Hepatocyte (in vitro differentiated cells): ENCODE measurements around the gene MCOLN3. TPM values are rescaled to one million over a fixed set of nuclear protein-coding genes. Genes with fewer than 3 reads are reported as not detected.
A peak's percentile ranks its signal among the peaks of the same experiment; 100 is the strongest.

Experiments used
- DNase-seq: peaks from one replicate; pipeline ENCODE4 v3.0.0-alpha.2; 2016; ENCODE audit warnings: low spot score
- H2AFZ ChIP-seq: fragments of 200-600 bp; sonication (generic); 2 replicates; pipeline ENCODE4 v1.6.0; 2016; ENCODE audit warnings: antibody characterized with exemption, mild to moderate bottlenecking
- H3K27ac ChIP-seq: fragments of 200-600 bp; sonication (generic); 2 replicates; pipeline ENCODE4 v1.5.1; 2016; ENCODE audit warnings: mild to moderate bottlenecking
- H3K27me3 ChIP-seq: fragments of 200-600 bp; sonication (generic); 2 replicates; pipeline ENCODE4 v1.6.1; 2016
- H3K36me3 ChIP-seq: fragments of 200-600 bp; sonication (generic); replicated peaks from 2 replicates; pipeline ENCODE4 v1.5.1; 2016; ENCODE audit warnings: low read depth; ENCODE audit not compliant: insufficient read depth
- H3K4me1 ChIP-seq: fragments of 200-600 bp; sonication (generic); 2 replicates; pipeline ENCODE4 v1.5.1; 2016; ENCODE audit warnings: mild to moderate bottlenecking, moderate library complexity; ENCODE audit not compliant: insufficient read depth
- H3K4me2 ChIP-seq: fragments of 200-600 bp; sonication (generic); 2 replicates; pipeline ENCODE4 v1.6.0; 2016
- H3K4me3 ChIP-seq: fragments of 200-600 bp; sonication (generic); 2 replicates; pipeline ENCODE4 v1.5.1; 2016; ENCODE audit warnings: mild to moderate bottlenecking
- H3K79me2 ChIP-seq: fragments of 200-600 bp; sonication (generic); 2 replicates; pipeline ENCODE4 v1.6.0; 2017; ENCODE audit warnings: mild to moderate bottlenecking
- H3K9me2 ChIP-seq: fragments of 200-600 bp; sonication (generic); replicated peaks from 2 replicates; pipeline ENCODE4 v1.6.0; 2017; ENCODE audit warnings: mild to moderate bottlenecking; ENCODE audit not compliant: insufficient read depth
- H3K9me3 ChIP-seq: fragments of 200-600 bp; sonication (generic); 2 replicates; pipeline ENCODE4 v1.5.1; 2016; ENCODE audit warnings: low read depth, mild to moderate bottlenecking
- H4K20me1 ChIP-seq: fragments of 200-600 bp; sonication (generic); 2 replicates; pipeline ENCODE4 v1.6.0; 2016; ENCODE audit warnings: mild to moderate bottlenecking; ENCODE audit not compliant: insufficient read depth, poor library complexity, severe bottlenecking
- EZH2 ChIP-seq: fragments of 200-600 bp; sonication (generic); IDR thresholded peaks from 2 replicates; pipeline ENCODE4 v1.6.1; 2016; ENCODE audit warnings: antibody characterized with exemption, mild to moderate bottlenecking, borderline replicate concordance
- EZH2phosphoT487 ChIP-seq: fragments of 200-600 bp; sonication (generic); IDR thresholded peaks from one replicate; pipeline ENCODE4 v1.6.1; 2018; ENCODE audit warnings: antibody characterized with exemption, mild to moderate bottlenecking, low read depth, moderate library complexity; ENCODE audit not compliant: unreplicated experiment, severe bottlenecking
- WGBS: methylation state at CpG from one replicate; pipeline ENCODE4 v1.1.6; 2016; ENCODE audit warnings: low lambda C conversion rate; ENCODE audit errors: missing lambda C conversion rate; 5-methylcytosine and 5-hydroxymethylcytosine counted together
- polyA plus RNA-seq: library from polyadenylated mRNA; unstranded; fragments of >200 nt; fragmentation: Nextera tagmentation; extraction: Ambion mirVana; gene quantifications from 2 replicates; pipeline ENCODE4 v1.2.1, GENCODE V29; 2016
- total RNA-seq: library from RNA; depleted of rRNA; stranded (reverse); fragments of >200 nt; gene quantifications from 2 replicates; pipeline ENCODE4 v1.2.3, GENCODE V29; 2014
- TF ChIP-seq, protein P1 (sequence below): fragments of 200-600 bp; sonication (generic); IDR thresholded peaks from 2 replicates; pipeline ENCODE4 v1.5.1; 2016; ENCODE audit warnings: antibody characterized with exemption, mild to moderate bottlenecking; ENCODE audit not compliant: poor library complexity

MCOLN3 gene
- total and polyA plus RNA-seq, 2 experiments from 2014 or later: 13.9 to 16.4 TPM

DNA sequence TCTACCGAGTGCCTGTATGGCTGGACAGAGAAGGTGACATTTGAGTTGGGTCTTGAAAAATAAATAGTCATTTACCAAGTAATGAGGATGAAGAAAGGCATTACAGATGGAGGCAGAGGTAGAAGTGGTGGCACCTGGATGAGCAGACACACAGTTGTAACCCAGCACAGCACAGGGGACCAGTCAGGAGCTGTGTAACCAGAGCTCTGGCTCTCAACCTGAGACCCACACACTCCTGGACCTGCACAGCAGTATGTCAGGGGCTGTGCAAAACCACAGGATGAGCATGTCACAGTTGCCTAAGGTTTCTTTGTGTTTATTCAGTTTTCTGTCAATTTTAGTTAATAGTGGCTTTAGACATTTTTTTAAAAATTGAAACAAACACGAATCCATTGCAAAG, 11.3 kb upstream of the MCOLN3 start:
- TF ChIP-seq EZH2phosphoT487 (no peak), EZH2 (no peak)
- TF ChIP-seq, protein P1, sequence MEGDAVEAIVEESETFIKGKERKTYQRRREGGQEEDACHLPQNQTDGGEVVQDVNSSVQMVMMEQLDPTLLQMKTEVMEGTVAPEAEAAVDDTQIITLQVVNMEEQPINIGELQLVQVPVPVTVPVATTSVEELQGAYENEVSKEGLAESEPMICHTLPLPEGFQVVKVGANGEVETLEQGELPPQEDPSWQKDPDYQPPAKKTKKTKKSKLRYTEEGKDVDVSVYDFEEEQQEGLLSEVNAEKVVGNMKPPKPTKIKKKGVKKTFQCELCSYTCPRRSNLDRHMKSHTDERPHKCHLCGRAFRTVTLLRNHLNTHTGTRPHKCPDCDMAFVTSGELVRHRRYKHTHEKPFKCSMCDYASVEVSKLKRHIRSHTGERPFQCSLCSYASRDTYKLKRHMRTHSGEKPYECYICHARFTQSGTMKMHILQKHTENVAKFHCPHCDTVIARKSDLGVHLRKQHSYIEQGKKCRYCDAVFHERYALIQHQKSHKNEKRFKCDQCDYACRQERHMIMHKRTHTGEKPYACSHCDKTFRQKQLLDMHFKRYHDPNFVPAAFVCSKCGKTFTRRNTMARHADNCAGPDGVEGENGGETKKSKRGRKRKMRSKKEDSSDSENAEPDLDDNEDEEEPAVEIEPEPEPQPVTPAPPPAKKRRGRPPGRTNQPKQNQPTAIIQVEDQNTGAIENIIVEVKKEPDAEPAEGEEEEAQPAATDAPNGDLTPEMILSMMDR: no peak
- Histone ChIP-seq H3K27me3 (no peaks in the 10 kb centered on the region), H3K4me2 (no peak overlapping the region), H3K9me2 (no peaks in the 10 kb centered on the region), H4K20me1 (no peaks in the 10 kb centered on the region), H3K4me3 (no peak overlapping the region), H3K79me2 (no peaks in the 10 kb centered on the region), H3K27ac (no peak overlapping the region), H3K9me3 (no peaks in the 10 kb centered on the region), H2AFZ (no peak overlapping the region), H3K36me3 (no peaks in the 10 kb centered on the region), H3K4me1 (no peaks in the 10 kb centered on the region)
- no peak for DNase-seq
- WGBS: 92% methylated on average over 2 of the region's 2 CpGs

DNA sequence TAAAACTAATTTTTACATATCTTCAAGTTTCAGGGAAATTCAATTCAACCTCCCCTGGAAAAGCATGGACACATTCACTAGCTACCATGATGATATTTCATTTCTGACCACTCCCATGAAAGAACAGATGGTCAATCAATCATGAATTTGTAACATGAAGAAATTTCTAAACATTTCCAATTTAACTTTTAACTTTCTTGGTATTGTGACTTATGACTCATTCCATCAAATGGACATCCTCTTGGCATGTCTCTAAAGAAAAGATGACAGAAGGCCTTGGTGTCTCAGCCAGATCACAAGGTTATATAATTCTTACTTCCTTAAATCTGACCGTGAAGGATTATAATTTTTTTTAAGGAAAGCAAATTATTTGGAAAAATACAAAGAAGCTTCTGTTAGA, 10.5 kb upstream of the MCOLN3 start:
- TF ChIP-seq, protein P1: no peak
- TF ChIP-seq EZH2phosphoT487 (no peak), EZH2 (no peak)

DNA sequence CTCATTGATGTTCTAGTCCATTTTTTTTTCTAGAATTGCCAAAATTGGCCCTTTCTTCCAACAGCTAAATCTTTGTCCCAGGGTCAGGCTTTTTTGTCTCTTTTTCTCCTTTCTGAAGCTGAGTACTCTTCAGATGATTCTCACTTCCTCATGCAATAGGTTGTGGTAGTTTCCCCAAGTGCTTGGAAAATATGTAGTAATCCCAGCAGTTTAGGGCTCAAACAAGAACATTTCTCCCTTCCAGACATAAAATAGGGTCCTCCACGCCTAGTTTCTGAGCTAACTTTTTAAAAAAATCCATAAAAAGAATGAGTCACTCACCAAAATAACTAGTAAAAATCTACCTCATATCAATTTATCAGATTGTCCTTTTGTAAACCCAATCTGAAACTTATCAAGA, 10.0 kb upstream of the MCOLN3 start:
- 65% methylated on average over 1 of the region's 1 CpG for WGBS
- Histone ChIP-seq H3K4me3 (no peak overlapping the region), H3K9me2 (no peaks in the 10 kb centered on the region), H3K36me3 (no peaks in the 10 kb centered on the region), H3K27ac (no peak overlapping the region), H3K4me1 (no peaks in the 10 kb centered on the region), H2AFZ (no peak overlapping the region), H4K20me1 (no peaks in the 10 kb centered on the region), H3K79me2 (no peaks in the 10 kb centered on the region), H3K9me3 (no peaks in the 10 kb centered on the region), H3K4me2 (no peak overlapping the region), H3K27me3 (no peaks in the 10 kb centered on the region)
- DNase-seq: no peak
- TF ChIP-seq EZH2phosphoT487 (no peak), EZH2 (no peak)

More for the DNA sequence above, 10.5 kb upstream of the MCOLN3 start:
- H3K27ac ChIP-seq: no peak overlapping the region
- H4K20me1 ChIP-seq: no peaks in the 10 kb centered on the region
- no peak overlapping the region for H3K4me3 ChIP-seq
- H3K4me1 ChIP-seq: no peaks in the 10 kb centered on the region
- no peaks in the 10 kb centered on the region for H3K36me3 ChIP-seq
- no peaks in the 10 kb centered on the region for H3K9me2 ChIP-seq
- H2AFZ ChIP-seq: no peak overlapping the region
- no peaks in the 10 kb centered on the region for H3K27me3 ChIP-seq
- H3K4me2 ChIP-seq: no peak overlapping the region
- 97% methylated on average over 1 of the region's 1 CpG for WGBS
- H3K9me3 ChIP-seq: no peaks in the 10 kb centered on the region
- DNase-seq: no peak
- no peaks in the 10 kb centered on the region for H3K79me2 ChIP-seq

DNA sequence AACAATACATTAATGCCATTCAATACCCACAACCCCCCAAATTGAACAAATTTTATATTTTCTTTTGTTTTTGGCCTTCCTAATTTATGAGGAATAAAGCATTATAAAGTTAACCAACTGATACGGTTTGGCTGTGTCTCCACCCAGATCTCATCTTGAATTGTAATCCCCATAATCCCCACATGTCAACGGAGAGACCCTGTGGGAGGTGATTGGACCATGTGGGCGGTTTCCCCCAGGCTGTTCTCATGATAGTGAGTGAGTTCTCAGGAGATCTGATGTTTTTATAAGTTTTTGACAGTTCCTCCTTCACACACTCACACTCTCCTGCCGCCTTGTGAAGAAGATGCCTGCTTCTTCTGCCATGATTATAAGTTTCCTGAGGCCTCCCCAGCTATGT, 6.4 kb upstream of the MCOLN3 start:
- Histone ChIP-seq H3K9me3 (no peaks in the 10 kb centered on the region), H3K27ac (no peak overlapping the region), H3K79me2 (no peaks in the 10 kb centered on the region), H3K4me2 (no peak overlapping the region), H3K36me3 (no peaks in the 10 kb centered on the region), H3K4me3 (no peak overlapping the region), H4K20me1 (no peaks in the 10 kb centered on the region), H3K4me1 (no peaks in the 10 kb centered on the region), H2AFZ (no peak overlapping the region), H3K27me3 (peaks cover 12% of the 10 kb centered on the region), H3K9me2 (no peaks in the 10 kb centered on the region)
- WGBS: 42% methylated on average over 4 of the region's 4 CpGs
- DNase-seq: no peak
- no peak for TF ChIP-seq EZH2

DNA sequence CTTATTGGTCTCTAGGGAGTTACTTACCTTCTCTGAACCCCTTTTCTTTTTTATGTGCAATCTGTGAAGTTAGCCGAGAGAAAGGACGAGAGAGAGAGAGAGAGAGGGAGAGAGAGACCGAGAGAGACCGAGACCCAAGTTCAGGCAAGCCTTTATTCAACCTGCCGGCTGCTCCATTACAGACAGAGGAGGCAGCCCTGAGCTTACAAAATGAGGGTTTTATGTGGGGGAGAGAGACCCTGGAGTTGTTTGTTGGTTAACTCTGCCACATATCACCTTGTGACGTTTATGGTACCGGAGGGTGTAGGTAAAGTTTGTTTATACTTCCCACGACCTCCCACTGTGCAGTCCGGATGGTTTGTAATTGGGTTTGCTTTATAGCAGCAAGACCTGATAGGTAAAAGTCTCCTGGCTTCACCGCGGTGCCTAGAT, 1.5 kb upstream of the MCOLN3 start:
- H3K27ac ChIP-seq: no peak overlapping the region
- H2AFZ ChIP-seq: no peak overlapping the region
- no peaks in the 10 kb centered on the region for H3K4me1 ChIP-seq
- H3K4me2 ChIP-seq: peak overlapping the region; percentile 97
- no peak for TF ChIP-seq EZH2phosphoT487
- peak; percentile 0 for TF ChIP-seq EZH2
- no peak for DNase-seq
- H3K27me3 ChIP-seq: peaks cover 46% of the 10 kb centered on the region
- no peaks in the 10 kb centered on the region for H3K9me3 ChIP-seq
- H3K79me2 ChIP-seq: no peaks in the 10 kb centered on the region
- H3K36me3 ChIP-seq: no peaks in the 10 kb centered on the region
- H3K9me2 ChIP-seq: no peaks in the 10 kb centered on the region
- H4K20me1 ChIP-seq: no peaks in the 10 kb centered on the region
- WGBS: 17% methylated on average over 11 of the region's 11 CpGs
- H3K4me3 ChIP-seq: no peak overlapping the region
